ENCODE results near the gene RNF125.

- TF ChIP-seq, protein P1, sequence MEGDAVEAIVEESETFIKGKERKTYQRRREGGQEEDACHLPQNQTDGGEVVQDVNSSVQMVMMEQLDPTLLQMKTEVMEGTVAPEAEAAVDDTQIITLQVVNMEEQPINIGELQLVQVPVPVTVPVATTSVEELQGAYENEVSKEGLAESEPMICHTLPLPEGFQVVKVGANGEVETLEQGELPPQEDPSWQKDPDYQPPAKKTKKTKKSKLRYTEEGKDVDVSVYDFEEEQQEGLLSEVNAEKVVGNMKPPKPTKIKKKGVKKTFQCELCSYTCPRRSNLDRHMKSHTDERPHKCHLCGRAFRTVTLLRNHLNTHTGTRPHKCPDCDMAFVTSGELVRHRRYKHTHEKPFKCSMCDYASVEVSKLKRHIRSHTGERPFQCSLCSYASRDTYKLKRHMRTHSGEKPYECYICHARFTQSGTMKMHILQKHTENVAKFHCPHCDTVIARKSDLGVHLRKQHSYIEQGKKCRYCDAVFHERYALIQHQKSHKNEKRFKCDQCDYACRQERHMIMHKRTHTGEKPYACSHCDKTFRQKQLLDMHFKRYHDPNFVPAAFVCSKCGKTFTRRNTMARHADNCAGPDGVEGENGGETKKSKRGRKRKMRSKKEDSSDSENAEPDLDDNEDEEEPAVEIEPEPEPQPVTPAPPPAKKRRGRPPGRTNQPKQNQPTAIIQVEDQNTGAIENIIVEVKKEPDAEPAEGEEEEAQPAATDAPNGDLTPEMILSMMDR (IDR thresholded peaks at IDR 0.05), result no peak
- TF ChIP-seq EZH2 (IDR thresholded peaks at IDR 0.05; ENCODE audit: borderline replicate concordance, insufficient read depth, low read depth, low read length, poor library complexity, severe bottlenecking), result no peak
Observed at GRCh38 chr18:32111706-32112105, 93.1 kb downstream of the RNF125 start.

Data from B cell (primary cell).